NT2/D1 (cell line): Measurements from ENCODE around the gene LPP.

Experiments
- YY1 ChIP-seq: IDR thresholded peaks from 2 replicates; pipeline ENCODE4 v1.6.1; 2011; ENCODE audit not compliant: insufficient read length, insufficient read depth
- ZNF274 ChIP-seq: IDR thresholded peaks from 2 replicates; pipeline ENCODE4 v1.6.1; 2011; ENCODE audit warnings: mild to moderate bottlenecking, low read depth, low read length

- TF ChIP-seq YY1 (no peak), ZNF274 (no peak)
These were observed 380.7 kb downstream of the LPP start for GRCh38 chr3:188534633-188535032.
